ENCODE data around the gene SLCO1B1.

DNA sequence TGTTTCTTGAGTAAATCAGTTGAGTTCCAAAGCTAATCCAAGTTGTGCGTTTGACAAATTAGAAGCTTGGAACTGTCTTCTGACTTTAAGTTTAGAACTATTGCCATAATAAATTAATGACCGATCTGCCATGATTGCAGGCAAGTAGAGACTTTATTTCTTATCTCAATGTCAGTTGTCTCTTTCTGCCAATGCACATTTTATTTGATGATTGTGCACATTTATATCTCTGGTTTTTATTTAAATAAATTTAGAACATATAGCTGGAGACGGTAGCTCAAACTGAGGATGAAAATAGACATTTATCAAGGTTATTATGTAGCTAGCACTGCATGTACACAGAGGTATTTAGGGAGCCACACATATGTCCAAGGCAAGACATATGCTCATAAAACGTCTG lies 34.1 kb downstream of the SLCO1B1 start:
- TF ChIP-seq POLR2A (IDR thresholded peaks at IDR 0.05) (no peak), CTCF (IDR thresholded peaks at IDR 0.05) (no peak), POLR2AphosphoS5 (IDR thresholded peaks at IDR 0.05) (no peak), EP300 (IDR thresholded peaks at IDR 0.05) (no peak)
